Skeletal muscle tissue (tissue), 4 donors: ENCODE data around the gene C6orf132. TPM values are rescaled to one million over a fixed set of nuclear protein-coding genes. Genes with fewer than 3 reads are reported as not detected.
"Not testable (repeated sequence)": the region's sequence is repeated elsewhere in the genome, so short reads cannot be mapped to it uniquely, and the experiment has no call there.

Experiments used
- H3K27ac ChIP-seq: one replicate; pipeline ENCODE4 v1.7.0; 2013; ENCODE audit warnings: mild to moderate bottlenecking, low read depth, low read length, inconsistent platforms
- H3K27me3 ChIP-seq, 3 donors: one replicate each; pipeline ENCODE4 v1.7.0; 2013; ENCODE audit warnings: low read length in 3 of 3; ENCODE audit not compliant: control insufficient read depth in 3 of 3, insufficient read depth in 3 of 3
- H3K36me3 ChIP-seq, 3 donors: one replicate each; pipeline ENCODE4 v1.7.0; 2013; ENCODE audit warnings: low read length in 3 of 3; ENCODE audit not compliant: control insufficient read depth in 3 of 3, insufficient read depth in 3 of 3
- H3K4me1 ChIP-seq, 3 donors: one replicate each; pipeline ENCODE4 v1.7.0; 2013; ENCODE audit warnings: low read length in 3 of 3, mild to moderate bottlenecking in 3 of 3; ENCODE audit not compliant: control insufficient read depth in 3 of 3, insufficient read depth in 3 of 3
- H3K4me3 ChIP-seq, 3 donors: one replicate each; pipeline ENCODE4 v1.7.0; 2013; ENCODE audit warnings: low read length in 3 of 3
- H3K9ac ChIP-seq, 3 donors: one replicate each; pipeline ENCODE4 v1.7.0; 2013; ENCODE audit warnings: low read length in 3 of 3, mild to moderate bottlenecking in 3 of 3, moderate library complexity in 2 of 3, low read depth in 1 of 3
- H3K9me3 ChIP-seq, 3 donors: one replicate each; pipeline ENCODE4 v1.7.0; 2013; ENCODE audit warnings: low read length in 3 of 3; ENCODE audit not compliant: control insufficient read depth in 3 of 3
- total RNA-seq: library from RNA; depleted of rRNA; stranded (reverse); fragments of >200 nt; gene quantifications from one replicate; pipeline ENCODE4 v1.2.3, GENCODE V29; 2014
- donor health status: Osteomylitis.

C6orf132 gene
- total RNA-seq, 1 donor from 2014 or later = under 0.01 TPM

DNA sequence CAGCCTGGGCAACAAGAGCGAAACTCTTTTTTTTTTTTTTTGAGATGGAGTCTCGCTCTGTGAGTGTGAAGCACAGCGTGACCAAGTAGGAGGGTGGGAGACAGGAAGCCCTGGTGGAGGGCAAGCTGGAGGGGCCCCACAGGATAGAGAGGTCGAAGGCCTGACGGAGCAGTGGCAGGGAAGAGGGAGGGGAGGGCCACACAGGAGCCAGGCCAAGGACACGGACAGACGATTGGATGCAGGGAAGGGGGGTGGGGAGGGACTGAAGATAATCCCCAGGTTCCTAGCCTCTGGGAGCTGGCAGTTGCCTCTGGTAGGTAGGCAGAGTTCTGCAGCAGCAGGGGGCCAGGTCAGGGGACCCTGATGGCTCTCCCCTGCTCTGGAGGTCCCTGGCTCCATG, 20.0 kb upstream of the C6orf132 start:
- Histone ChIP-seq H3K4me3 (no peak overlapping the region), H3K9me3 (no peaks in the 10 kb centered on the region), H3K27ac (no peak overlapping the region), H3K36me3 (no peaks in the 10 kb centered on the region), H3K27me3 (peaks cover 0 to 18% (median 2%) of the 10 kb centered on the region in 3 donors), H3K4me1 (peaks cover 0 to 2% (median 0%) of the 10 kb centered on the region in 3 donors), H3K9ac (no peak overlapping the region)

DNA sequence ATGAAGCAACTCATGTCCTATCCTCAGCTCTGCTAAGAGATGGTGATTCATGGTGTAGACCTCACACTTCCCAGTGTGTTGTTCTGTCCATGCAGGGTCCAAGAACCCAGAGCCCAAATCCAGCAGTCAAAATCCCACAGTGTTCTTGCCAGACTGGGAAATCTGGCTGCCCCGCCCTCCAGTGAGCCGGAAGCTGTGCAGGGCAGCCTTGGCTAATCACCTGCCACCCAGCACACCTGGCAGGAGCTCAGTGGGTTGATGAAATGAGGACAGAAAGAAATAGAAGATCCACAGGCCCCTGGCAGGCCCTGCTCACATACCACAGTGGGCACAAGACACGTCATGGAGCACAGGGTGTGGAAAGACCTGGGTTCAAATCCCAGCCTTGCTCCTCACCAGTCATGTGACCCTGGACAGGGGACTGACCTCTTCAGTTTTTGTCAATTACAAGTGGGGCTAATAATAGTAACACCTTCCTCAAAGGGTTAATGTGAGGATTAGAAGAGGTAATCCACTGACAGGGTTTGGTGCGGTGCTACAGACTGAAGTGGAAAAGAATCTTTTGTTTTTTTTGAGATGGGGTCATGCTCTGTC, 17.1 kb upstream of the C6orf132 start:
- Histone ChIP-seq H3K27me3 (peaks cover 2 to 18% (median 2%) of the 10 kb centered on the region in 3 donors), H3K9me3 (no peaks in the 10 kb centered on the region), H3K27ac (no peak overlapping the region), H3K4me3 (no peak overlapping the region), H3K9ac (no peak overlapping the region), H3K36me3 (no peaks in the 10 kb centered on the region), H3K4me1 (peaks cover 0 to 2% (median 0%) of the 10 kb centered on the region in 3 donors)

DNA sequence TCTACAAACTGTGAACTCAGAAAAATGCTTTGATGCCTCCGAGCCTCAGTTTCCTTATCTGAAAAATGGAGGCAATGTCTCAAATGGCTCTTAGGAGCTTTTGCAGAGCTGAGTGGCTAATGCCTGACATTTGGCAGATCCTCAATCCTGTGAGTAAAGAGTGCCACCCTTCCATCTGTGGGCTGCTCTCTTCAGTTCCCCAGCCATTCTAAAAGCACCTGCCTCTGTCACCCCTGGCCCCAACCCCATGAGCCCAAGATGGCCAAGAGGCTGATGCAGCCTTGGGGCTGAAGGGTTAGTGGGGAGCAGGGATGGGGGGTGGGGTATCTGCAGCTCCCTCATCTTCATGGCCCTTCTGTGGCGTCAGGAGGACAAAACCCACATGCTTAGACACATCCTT, 16.2 kb upstream of the C6orf132 start:
- H3K9me3 ChIP-seq = no peaks in the 10 kb centered on the region
- peaks cover 0 to 2% (median 0%) of the 10 kb centered on the region in 3 donors for H3K4me1 ChIP-seq
- no peaks in the 10 kb centered on the region for H3K36me3 ChIP-seq
- no peak overlapping the region for H3K27ac ChIP-seq
- H3K4me3 ChIP-seq = no peak overlapping the region
- peaks cover 2 to 15% (median 4%) of the 10 kb centered on the region in 3 donors for H3K27me3 ChIP-seq
- no peak overlapping the region for H3K9ac ChIP-seq

DNA sequence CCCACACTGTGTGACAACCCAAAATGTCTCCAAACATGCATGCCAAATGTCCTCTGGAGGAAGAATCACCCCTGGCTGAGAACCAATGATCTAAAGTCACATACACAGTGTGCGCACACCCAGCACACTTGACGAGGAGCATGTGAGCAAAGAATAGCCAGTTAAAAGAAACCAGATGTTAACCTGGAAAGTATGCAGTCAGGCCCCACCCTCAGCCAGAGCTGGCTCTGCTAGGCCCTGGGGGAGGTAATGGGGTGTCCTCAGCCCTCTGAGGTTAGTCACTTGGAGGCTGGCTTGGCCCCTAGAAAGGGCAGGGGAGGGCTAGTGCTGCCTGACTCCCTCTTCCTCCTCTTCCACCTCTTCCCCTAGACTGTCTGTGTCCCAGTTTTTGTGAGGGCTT, 15.6 kb upstream of the C6orf132 start:
- H3K9ac ChIP-seq = no peak overlapping the region
- peaks cover 2 to 10% (median 4%) of the 10 kb centered on the region in 3 donors for H3K27me3 ChIP-seq
- H3K4me3 ChIP-seq = no peak overlapping the region
- H3K9me3 ChIP-seq = no peaks in the 10 kb centered on the region
- H3K27ac ChIP-seq = no peak overlapping the region
- no peaks in the 10 kb centered on the region for H3K36me3 ChIP-seq
- peaks cover 0 to 2% (median 0%) of the 10 kb centered on the region in 3 donors for H3K4me1 ChIP-seq

DNA sequence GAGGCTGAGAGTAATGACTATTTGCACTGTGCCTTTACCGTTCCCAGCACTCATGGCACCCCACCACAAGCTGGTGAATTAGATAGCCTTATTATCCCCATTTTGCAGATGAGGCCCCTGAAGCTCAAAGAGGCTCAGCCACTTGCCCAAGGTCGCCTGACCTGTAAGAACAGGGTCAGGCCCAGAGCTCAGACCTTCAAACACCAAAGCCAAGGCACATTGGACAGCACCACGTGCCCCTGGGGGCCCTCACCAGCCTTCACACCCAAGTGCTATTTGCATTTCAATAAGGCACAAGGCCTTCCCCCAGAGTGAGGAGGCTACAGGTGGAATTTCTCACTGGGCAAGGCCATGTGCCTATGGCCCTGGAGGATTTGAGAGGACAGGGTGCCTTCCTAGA, 14.2 kb upstream of the C6orf132 start:
- H3K27me3 ChIP-seq = peaks cover 2 to 5% (median 4%) of the 10 kb centered on the region in 3 donors
- no peaks in the 10 kb centered on the region for H3K36me3 ChIP-seq
- H3K9ac ChIP-seq = no peak overlapping the region
- H3K4me1 ChIP-seq = peaks cover 0 to 2% (median 0%) of the 10 kb centered on the region in 3 donors
- H3K9me3 ChIP-seq = no peaks in the 10 kb centered on the region
- no peak overlapping the region for H3K4me3 ChIP-seq
- H3K27ac ChIP-seq = no peak overlapping the region

DNA sequence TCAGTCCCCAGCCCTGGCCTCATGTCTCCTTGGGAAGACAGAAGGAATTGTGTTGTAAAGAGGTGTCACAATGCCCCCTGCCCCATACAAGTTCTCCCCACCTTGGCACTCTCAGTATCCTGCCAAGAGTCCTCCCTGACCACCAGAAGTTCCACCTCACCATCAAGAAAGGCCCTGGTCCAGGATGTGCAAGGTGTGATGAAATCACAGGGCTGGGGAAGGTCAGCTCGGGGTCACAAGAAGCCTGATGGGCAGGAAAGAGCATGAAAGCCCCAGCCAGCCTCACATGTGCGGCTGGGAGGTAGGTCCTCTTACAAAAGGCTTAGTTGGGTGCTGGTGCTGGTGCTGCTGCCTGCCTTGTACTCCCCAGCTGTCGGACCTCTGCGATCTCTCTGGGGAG, 12.9 kb upstream of the C6orf132 start:
- Histone ChIP-seq H3K4me1 (peaks cover 0 to 2% (median 0%) of the 10 kb centered on the region in 3 donors), H3K27me3 (peaks cover 1 to 7% (median 2%) of the 10 kb centered on the region in 3 donors)

DNA sequence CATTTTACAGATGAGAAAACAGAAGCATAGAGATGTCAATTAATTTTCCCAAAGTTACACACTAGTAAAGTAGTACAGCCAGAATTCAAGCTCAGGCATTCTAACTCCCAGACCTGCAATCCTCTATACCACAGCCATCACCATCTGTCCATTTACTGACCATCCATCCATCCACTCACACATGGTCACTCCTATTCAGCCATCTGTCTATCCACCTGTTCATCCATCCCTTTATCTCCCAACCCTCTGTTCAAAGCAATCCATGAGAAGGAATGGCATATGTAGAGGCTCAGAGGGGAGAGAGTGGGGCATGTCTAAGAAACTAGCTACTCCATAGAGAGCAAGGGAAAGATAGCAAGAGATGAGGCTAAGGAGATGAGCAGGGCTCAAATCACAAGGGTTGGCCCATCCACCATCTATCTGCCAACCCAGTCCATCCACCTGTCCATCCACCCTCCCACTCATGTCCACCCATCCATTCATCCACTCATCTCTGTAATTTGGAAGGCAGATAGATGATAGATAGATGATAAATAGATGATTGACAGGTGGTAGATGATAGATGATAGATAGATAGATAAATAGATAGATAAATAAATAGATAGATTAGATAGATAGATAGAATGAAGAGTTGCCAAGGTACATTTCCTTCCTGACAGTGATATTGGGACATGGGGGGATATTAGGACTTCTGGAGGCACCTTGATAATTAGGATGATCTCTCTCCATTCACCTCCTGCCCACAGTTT, 12.2 kb upstream of the C6orf132 start:
- peaks cover 0 to 2% (median 0%) of the 10 kb centered on the region in 3 donors for H3K4me1 ChIP-seq
- H3K27ac ChIP-seq = no peak overlapping the region
- peaks cover 0 to 7% (median 0%) of the 10 kb centered on the region in 3 donors for H3K27me3 ChIP-seq
- no peak overlapping the region for H3K4me3 ChIP-seq
- no peaks in the 10 kb centered on the region for H3K36me3 ChIP-seq
- no peaks in the 10 kb centered on the region for H3K9me3 ChIP-seq
- H3K9ac ChIP-seq = no peak overlapping the region

More for the DNA sequence above, 12.9 kb upstream of the C6orf132 start:
- H3K9me3 ChIP-seq = no peaks in the 10 kb centered on the region
- no peak overlapping the region for H3K4me3 ChIP-seq
- no peaks in the 10 kb centered on the region for H3K36me3 ChIP-seq
- no peak overlapping the region for H3K9ac ChIP-seq
- no peak overlapping the region for H3K27ac ChIP-seq

DNA sequence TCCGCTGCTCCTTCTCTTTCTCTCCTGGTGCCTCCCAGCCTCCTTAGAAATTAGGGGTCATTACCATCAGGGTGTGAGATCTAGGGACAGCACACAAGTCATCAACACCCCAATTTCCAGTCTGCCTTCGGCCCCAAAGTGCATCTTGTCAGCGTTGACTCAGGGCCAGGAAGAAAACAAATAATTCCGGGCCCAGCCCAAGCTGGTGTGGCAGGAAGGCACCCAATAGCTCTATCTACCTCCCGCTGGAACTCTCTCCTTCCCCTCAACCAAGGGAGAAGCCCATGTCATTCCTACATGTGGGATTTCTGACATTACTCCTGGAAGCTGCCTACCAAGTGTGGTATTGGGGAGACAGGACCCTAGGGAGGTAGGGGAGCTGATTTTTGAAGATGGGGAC, 11.5 kb upstream of the C6orf132 start:
- Histone ChIP-seq H3K4me1 (no peaks in the 10 kb centered on the region), H3K27ac (no peak overlapping the region), H3K9me3 (no peaks in the 10 kb centered on the region), H3K9ac (no peak overlapping the region), H3K36me3 (no peaks in the 10 kb centered on the region), H3K4me3 (no peak overlapping the region), H3K27me3 (peaks cover 0 to 7% (median 0%) of the 10 kb centered on the region in 3 donors)

DNA sequence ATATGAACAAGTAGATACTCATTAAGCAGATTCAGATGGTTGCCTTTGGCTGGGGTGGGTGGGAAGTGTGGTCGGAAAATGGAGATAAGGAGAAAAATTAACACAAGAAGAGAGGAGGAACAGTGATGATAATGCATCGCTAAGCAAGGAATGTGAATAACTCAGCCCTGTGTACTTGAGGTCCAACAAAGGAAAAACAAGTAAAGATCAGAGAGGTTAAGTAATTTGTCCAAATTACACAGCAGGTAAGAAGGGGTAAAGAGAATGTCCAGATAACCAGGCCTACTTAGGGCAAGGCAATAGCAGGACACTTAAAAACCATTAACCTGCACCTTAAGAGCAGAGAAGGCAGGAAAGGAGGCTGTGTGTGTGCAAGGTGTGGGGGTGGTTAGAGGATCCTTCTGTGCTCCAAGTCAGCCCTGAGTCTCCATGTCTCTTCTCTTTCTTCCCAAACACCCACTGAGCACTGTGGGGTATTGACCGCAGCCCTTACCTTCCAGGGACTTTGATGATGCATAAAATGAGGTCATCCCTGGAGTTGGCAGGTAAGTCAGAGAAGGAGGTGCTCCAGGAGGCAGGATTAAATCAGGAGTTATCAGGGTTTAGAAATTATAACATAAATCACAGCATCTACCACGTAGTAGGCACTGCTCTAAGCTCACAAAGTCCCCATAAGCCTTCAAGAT, 10.3 kb upstream of the C6orf132 start:
- H3K4me3 ChIP-seq, H3K4me1 ChIP-seq, H3K36me3 ChIP-seq, H3K9me3 ChIP-seq, H3K27me3 ChIP-seq, H3K9ac ChIP-seq, H3K27ac ChIP-seq: not testable (repeated sequence)

DNA sequence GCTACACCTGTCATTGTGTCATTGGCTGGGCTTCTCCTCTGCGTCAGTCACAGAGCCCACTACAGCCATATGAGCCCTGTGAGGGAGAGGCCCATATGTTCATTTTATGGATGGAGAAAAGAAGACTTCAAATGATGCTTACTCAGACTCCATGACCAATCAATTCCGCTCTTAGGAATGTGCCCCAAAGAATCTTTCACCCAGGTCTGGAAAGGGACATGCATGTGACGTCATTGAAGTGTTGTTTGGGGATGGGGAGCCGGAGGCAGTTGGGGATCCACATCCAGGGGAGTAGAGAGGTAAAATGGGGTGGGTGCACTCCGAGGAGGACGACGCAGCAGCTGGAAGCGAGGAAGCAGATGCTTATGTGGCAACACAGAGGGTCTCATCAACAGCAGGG, 9.6 kb upstream of the C6orf132 start:
- Histone ChIP-seq H3K4me1 (no peaks in the 10 kb centered on the region), H3K27ac (no peak overlapping the region), H3K27me3 (peaks cover 0 to 7% (median 0%) of the 10 kb centered on the region in 3 donors), H3K9me3 (no peaks in the 10 kb centered on the region), H3K36me3 (no peaks in the 10 kb centered on the region), H3K9ac (no peak overlapping the region), H3K4me3 (no peak overlapping the region)
